ENCODE data around the gene ACOT6.

DNA sequence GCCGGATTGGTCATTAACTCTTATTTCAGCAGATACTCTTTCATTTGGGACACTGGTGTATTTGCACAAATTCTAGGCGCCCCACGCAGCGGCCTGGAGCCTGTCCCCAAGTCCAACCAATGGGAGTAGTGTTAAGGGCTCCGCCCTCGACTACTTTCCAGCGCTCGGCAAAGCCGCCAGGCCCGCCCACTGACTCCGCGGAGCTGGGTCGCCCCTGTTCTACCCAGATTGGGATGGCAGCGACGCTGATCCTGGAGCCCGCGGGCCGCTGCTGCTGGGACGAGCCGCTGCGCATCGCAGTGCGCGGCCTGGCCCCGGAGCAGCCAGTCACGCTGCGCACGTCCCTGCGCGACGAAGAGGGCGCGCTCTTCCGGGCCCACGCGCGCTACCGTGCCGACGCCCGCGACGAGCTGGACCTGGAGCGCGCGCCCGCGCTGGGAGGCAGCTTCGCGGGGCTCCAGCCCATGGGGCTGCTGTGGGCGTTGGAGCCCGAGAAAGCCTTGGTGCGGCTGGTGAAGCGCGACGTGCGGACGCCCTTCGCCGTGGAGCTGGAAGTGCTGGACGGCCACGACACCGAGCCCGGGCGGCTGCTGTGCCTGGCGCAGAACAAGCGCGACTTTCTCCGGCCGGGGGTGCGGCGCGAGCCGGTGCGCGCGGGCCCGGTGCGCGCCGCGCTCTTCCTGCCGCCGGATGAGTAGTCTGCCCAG is at the start of gene ACOT6:
- TF ChIP-seq POLR2A (IDR thresholded peaks at IDR 0.05), result peak in 1 of 4 donors; percentile 42
- TF ChIP-seq, protein P1, sequence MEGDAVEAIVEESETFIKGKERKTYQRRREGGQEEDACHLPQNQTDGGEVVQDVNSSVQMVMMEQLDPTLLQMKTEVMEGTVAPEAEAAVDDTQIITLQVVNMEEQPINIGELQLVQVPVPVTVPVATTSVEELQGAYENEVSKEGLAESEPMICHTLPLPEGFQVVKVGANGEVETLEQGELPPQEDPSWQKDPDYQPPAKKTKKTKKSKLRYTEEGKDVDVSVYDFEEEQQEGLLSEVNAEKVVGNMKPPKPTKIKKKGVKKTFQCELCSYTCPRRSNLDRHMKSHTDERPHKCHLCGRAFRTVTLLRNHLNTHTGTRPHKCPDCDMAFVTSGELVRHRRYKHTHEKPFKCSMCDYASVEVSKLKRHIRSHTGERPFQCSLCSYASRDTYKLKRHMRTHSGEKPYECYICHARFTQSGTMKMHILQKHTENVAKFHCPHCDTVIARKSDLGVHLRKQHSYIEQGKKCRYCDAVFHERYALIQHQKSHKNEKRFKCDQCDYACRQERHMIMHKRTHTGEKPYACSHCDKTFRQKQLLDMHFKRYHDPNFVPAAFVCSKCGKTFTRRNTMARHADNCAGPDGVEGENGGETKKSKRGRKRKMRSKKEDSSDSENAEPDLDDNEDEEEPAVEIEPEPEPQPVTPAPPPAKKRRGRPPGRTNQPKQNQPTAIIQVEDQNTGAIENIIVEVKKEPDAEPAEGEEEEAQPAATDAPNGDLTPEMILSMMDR (IDR thresholded peaks at IDR 0.05), result no peak

All from upper lobe of left lung (tissue), 4 donors.